Vagina (tissue), 2 donors: ENCODE data around the gene KANSL1L.

Experiments used
- POLR2A ChIP-seq, 2 donors: fragments of 450-650 bp; IDR thresholded peaks; one replicate each; pipeline ENCODE4 v1.6.1; 2017; ENCODE audit warnings: antibody characterized with exemption in 2 of 2, mild to moderate bottlenecking in 2 of 2, moderate library complexity in 2 of 2
- POLR2AphosphoS5 ChIP-seq, 2 donors: sonication (generic); formaldehyde crosslinking; IDR thresholded peaks; one replicate each; pipeline ENCODE4 v1.9.0; 2017; ENCODE audit warnings: antibody characterized with exemption in 2 of 2, mild to moderate bottlenecking in 2 of 2, low read depth in 1 of 2; ENCODE audit not compliant: insufficient read depth in 1 of 2
- TF ChIP-seq, protein P1 (sequence below), 3 experiments: fragments of 450-650 bp in 2 of 3; fragments of 200-600 bp in 1 of 3; sonication (generic) in 1 of 3; IDR thresholded peaks; one replicate each; pipeline ENCODE4 v1.5.1; 2017 to 2019; ENCODE audit warnings: antibody characterized with exemption in 3 of 3, mild to moderate bottlenecking in 2 of 3, moderate library complexity in 2 of 3

DNA sequence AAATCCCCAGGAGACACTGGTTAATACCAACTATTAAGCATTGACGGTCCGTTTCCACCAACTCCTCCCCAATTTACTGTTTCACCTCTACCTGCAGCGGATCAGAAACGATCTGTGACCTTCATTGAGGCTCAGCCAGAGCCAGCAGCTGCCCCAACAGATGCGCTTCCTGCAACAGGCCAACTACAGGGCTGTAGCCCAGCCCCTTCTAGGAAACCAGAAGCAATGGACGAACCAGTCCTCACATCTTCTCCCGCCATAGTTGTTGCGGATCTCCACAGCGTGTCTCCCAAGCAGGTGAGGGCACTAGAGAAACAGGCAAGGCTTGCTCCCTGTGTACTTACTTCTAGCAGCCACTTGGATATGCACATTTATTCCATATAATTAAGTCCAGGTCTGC is 177.2 kb downstream of the KANSL1L start:
- TF ChIP-seq, protein P1, sequence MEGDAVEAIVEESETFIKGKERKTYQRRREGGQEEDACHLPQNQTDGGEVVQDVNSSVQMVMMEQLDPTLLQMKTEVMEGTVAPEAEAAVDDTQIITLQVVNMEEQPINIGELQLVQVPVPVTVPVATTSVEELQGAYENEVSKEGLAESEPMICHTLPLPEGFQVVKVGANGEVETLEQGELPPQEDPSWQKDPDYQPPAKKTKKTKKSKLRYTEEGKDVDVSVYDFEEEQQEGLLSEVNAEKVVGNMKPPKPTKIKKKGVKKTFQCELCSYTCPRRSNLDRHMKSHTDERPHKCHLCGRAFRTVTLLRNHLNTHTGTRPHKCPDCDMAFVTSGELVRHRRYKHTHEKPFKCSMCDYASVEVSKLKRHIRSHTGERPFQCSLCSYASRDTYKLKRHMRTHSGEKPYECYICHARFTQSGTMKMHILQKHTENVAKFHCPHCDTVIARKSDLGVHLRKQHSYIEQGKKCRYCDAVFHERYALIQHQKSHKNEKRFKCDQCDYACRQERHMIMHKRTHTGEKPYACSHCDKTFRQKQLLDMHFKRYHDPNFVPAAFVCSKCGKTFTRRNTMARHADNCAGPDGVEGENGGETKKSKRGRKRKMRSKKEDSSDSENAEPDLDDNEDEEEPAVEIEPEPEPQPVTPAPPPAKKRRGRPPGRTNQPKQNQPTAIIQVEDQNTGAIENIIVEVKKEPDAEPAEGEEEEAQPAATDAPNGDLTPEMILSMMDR (IDR thresholded peaks at IDR 0.05), result no peak
- TF ChIP-seq POLR2A (IDR thresholded peaks at IDR 0.05) (no peak), POLR2AphosphoS5 (IDR thresholded peaks at IDR 0.05; ENCODE audit: insufficient read depth in 1 of 2, low read depth in 1 of 2) (no peak)
